PC-3 (cell line): ENCODE data around the gene HS2ST1.

Experiments
- CTCF ChIP-seq: fragments of 300-600 bp; sonication (generic); conservative IDR thresholded peaks from 2 replicates; pipeline ENCODE4 v1.5.1; 2017; ENCODE audit warnings: antibody characterized with exemption, low read depth, mild to moderate bottlenecking, low read length
- EZH2 ChIP-seq: fragments of 300-600 bp; sonication (generic); IDR thresholded peaks from one replicate; pipeline ENCODE4 v1.6.1; 2017; ENCODE audit warnings: antibody characterized with exemption, mild to moderate bottlenecking, low read length; ENCODE audit not compliant: unreplicated experiment
- EZH2phosphoT487 ChIP-seq: fragments of 300-600 bp; sonication (generic); IDR thresholded peaks from 2 replicates; pipeline ENCODE4 v1.6.1; 2018; ENCODE audit warnings: mild to moderate bottlenecking, antibody characterized with exemption, low read length, borderline replicate concordance

- no peak for TF ChIP-seq CTCF
- TF ChIP-seq EZH2, result no peak
- TF ChIP-seq EZH2phosphoT487, result no peak
These were observed 73.0 kb downstream of the HS2ST1 start for GRCh38 chr1:86987446-86987845.
